ENCODE data around the gene LPIN2. TPM values are rescaled to one million over a fixed set of nuclear protein-coding genes. Genes with fewer than 3 reads are reported as not detected.
A peak's percentile ranks its signal among the peaks of the same experiment; 100 is the strongest.

The LPIN2 gene
- total and polyA plus RNA-seq, 2 of the 13 experiments (the other 11 are each of a cell fraction or from before 2014, with no cell fraction given), result 46.0 to 119 TPM

DNA sequence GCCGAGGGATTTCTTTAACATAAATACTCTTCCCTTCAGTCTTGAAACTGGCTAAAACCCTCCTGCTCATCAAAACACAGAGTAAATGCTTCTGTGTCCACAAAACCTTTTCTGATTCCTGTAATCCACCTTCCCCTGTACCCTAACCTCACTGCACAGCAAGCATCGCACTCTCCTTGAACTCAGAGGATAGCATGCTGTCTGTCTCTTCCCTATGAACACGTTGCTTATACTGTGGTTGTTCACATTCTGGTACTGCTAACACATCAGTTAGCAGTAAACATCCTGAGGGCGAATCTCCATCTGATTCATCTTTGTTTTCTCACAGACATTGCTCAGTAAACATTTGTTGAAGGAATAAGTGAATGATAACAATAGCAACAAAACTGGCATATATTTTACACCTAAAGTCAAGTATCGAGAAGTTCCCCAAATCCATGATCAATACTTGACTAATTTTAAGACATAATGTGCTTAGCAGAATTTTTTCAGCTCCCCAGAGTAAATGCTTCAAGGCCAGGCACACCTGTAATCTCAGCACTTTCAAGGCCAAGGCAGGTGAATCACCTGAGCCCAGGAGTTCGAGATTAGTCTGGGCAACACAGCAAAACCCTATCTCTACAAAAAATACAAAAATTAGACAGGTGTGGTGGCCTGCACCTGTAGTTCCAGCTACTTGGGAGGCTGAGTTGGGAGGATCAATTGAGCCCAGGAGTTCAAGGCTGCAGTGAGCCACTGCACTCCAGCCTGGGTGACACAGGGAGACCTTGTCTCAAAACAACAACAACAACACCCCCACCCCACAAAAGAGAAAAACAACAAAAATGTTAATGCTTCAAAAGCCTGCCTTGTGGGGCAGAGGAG, 45.6 kb upstream of the LPIN2 start (continued):
- TF ChIP-seq, protein P1, sequence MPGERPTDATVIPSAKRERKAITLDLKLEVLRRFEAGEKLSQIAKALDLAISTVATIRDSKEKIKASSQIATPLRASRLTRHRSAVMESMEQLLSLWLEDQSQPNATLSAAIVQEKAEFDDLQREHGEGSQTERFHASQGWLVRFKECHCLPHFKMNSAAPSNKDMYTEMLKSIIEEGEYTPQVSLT (CRISPR knock-in tag; IDR thresholded peaks at IDR 0.05; ENCODE audit: borderline replicate concordance, low read depth), result 0 out of 2 replicates have a peak, but pooled peaks have one; percentile 24
- TF ChIP-seq PAF1 (CRISPR knock-in tag; IDR thresholded peaks at IDR 0.05), result no peak
- 0 out of 2 replicates have a peak, but pooled peaks have one; percentile 41 for TF ChIP-seq HOXA5 (CRISPR knock-in tag; IDR thresholded peaks at IDR 0.05)
- no peak for TF ChIP-seq ZFP82 (CRISPR knock-in tag; IDR thresholded peaks at IDR 0.05; ENCODE audit: borderline replicate concordance)
- peak; percentile 97 for TF ChIP-seq NCOA2 (CRISPR knock-in tag; IDR thresholded peaks at IDR 0.05)
- no peak for TF ChIP-seq ZNF790 (CRISPR knock-in tag; IDR thresholded peaks at IDR 0.05; ENCODE audit: borderline replicate concordance)
- peak; percentile 3; the same call in 1 of the 2 replicates for TF ChIP-seq KAT7 (CRISPR knock-in tag; IDR thresholded peaks at IDR 0.05; ENCODE audit: borderline replicate concordance)
- peak; percentile 38; the same call in 1 of the 2 replicates for TF ChIP-seq ZBTB3 (CRISPR knock-in tag; IDR thresholded peaks at IDR 0.05; ENCODE audit: borderline replicate concordance, low read depth)
- no peak for TF ChIP-seq RFXAP (CRISPR knock-in tag; IDR thresholded peaks at IDR 0.05; ENCODE audit: borderline replicate concordance)
- no peak for TF ChIP-seq CENPT (CRISPR knock-in tag; IDR thresholded peaks at IDR 0.05; ENCODE audit: low read depth)
- no peak for TF ChIP-seq ZNF10 (CRISPR knock-in tag; IDR thresholded peaks at IDR 0.05; ENCODE audit: borderline replicate concordance, low read depth)
- TF ChIP-seq, protein P2, sequence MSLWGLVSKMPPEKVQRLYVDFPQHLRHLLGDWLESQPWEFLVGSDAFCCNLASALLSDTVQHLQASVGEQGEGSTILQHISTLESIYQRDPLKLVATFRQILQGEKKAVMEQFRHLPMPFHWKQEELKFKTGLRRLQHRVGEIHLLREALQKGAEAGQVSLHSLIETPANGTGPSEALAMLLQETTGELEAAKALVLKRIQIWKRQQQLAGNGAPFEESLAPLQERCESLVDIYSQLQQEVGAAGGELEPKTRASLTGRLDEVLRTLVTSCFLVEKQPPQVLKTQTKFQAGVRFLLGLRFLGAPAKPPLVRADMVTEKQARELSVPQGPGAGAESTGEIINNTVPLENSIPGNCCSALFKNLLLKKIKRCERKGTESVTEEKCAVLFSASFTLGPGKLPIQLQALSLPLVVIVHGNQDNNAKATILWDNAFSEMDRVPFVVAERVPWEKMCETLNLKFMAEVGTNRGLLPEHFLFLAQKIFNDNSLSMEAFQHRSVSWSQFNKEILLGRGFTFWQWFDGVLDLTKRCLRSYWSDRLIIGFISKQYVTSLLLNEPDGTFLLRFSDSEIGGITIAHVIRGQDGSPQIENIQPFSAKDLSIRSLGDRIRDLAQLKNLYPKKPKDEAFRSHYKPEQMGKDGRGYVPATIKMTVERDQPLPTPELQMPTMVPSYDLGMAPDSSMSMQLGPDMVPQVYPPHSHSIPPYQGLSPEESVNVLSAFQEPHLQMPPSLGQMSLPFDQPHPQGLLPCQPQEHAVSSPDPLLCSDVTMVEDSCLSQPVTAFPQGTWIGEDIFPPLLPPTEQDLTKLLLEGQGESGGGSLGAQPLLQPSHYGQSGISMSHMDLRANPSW (CRISPR knock-in tag; IDR thresholded peaks at IDR 0.05; ENCODE audit: borderline replicate concordance), result peak; percentile 80; the same call in 1 of the 2 replicates
- TF ChIP-seq HDAC1 (CRISPR knock-in tag; IDR thresholded peaks at IDR 0.05), result peak; percentile 45; the same call in 1 of the 2 replicates
- TF ChIP-seq ZNF138 (CRISPR knock-in tag; IDR thresholded peaks at IDR 0.05; ENCODE audit: low read depth), result no peak
- no peak for TF ChIP-seq BRCA1 (CRISPR knock-in tag; IDR thresholded peaks at IDR 0.05)
- no peak for TF ChIP-seq ZNF841 (CRISPR knock-in tag; IDR thresholded peaks at IDR 0.05; ENCODE audit: borderline replicate concordance)
- TF ChIP-seq MAFF (IDR thresholded peaks at IDR 0.05; ENCODE audit: low read depth, low read length), result no peak
- TF ChIP-seq ZNF891 (CRISPR knock-in tag; IDR thresholded peaks at IDR 0.05), result no peak
- TF ChIP-seq ATAD3A (CRISPR knock-in tag; IDR thresholded peaks at IDR 0.05), result no peak
- TF ChIP-seq ZNF776 (CRISPR knock-in tag; IDR thresholded peaks at IDR 0.05), result no peak
- TF ChIP-seq ZNF33A (CRISPR knock-in tag; IDR thresholded peaks at IDR 0.05; ENCODE audit: borderline replicate concordance), result no peak; the same call in 1 of the 2 replicates
- no peak for TF ChIP-seq MYNN (CRISPR knock-in tag; IDR thresholded peaks at IDR 0.05; ENCODE audit: low read depth)
- TF ChIP-seq, protein P3, sequence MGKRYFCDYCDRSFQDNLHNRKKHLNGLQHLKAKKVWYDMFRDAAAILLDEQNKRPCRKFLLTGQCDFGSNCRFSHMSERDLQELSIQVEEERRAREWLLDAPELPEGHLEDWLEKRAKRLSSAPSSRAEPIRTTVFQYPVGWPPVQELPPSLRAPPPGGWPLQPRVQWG (CRISPR knock-in tag; IDR thresholded peaks at IDR 0.05; ENCODE audit: borderline replicate concordance, low read depth), result no peak
- no peak for TF ChIP-seq ZSCAN29 (CRISPR knock-in tag; conservative IDR thresholded peaks at IDR 0.05)
- no peak for TF ChIP-seq KMT2A (CRISPR knock-in tag; IDR thresholded peaks at IDR 0.05)
- TF ChIP-seq, protein P4, sequence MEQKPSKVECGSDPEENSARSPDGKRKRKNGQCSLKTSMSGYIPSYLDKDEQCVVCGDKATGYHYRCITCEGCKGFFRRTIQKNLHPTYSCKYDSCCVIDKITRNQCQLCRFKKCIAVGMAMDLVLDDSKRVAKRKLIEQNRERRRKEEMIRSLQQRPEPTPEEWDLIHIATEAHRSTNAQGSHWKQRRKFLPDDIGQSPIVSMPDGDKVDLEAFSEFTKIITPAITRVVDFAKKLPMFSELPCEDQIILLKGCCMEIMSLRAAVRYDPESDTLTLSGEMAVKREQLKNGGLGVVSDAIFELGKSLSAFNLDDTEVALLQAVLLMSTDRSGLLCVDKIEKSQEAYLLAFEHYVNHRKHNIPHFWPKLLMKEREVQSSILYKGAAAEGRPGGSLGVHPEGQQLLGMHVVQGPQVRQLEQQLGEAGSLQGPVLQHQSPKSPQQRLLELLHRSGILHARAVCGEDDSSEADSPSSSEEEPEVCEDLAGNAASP (CRISPR knock-in tag; IDR thresholded peaks at IDR 0.05; ENCODE audit: borderline replicate concordance), result peak; percentile 83; the same call in 1 of the 2 replicates

Data from HepG2 (cell line).